SK-N-SH treated with all-trans-retinoic acid at 6 μM for 48 hours (cell line): ENCODE data around the gene CTIF.

ENCODE experiments used
- ATAC-seq: fragments of 200-7000 bp; cut with Tn5 transposase; 3 replicates; pipeline ENCODE4 v1.9.1; 2020; ENCODE audit warnings: mild to moderate bottlenecking, moderate library complexity
- ARNTL ChIP-seq: fragments of 450-650 bp; formaldehyde crosslinking; IDR thresholded peaks from 2 replicates; pipeline ENCODE4 v1.5.0; 2020; ENCODE audit warnings: low read depth, mild to moderate bottlenecking, moderate library complexity, borderline replicate concordance
- BACH2 ChIP-seq: fragments of 250-450 bp; sonication (Bioruptor Pico); IDR thresholded peaks from 2 replicates; pipeline ENCODE4 v1.9.0; 2021; ENCODE audit warnings: mild to moderate bottlenecking, borderline replicate concordance
- CREB5 ChIP-seq: fragments of 250-450 bp; sonication (Bioruptor Pico); IDR thresholded peaks from 2 replicates; pipeline ENCODE4 v1.5.1; 2020; ENCODE audit warnings: low read depth, mild to moderate bottlenecking, moderate library complexity
- CSDC2 ChIP-seq: fragments of 250-450 bp; sonication (Bioruptor Pico); IDR thresholded peaks from 2 replicates; pipeline ENCODE4 v1.5.0; 2020; ENCODE audit warnings: mild to moderate bottlenecking, moderate library complexity
- CSRNP3 ChIP-seq: fragments of 250-450 bp; sonication (Bioruptor Pico); IDR thresholded peaks from 2 replicates; pipeline ENCODE4 v1.5.1; 2021; ENCODE audit warnings: mild to moderate bottlenecking, moderate library complexity
- GLIS3 ChIP-seq: fragments of 250-450 bp; sonication (Bioruptor Pico); IDR thresholded peaks from 2 replicates; pipeline ENCODE4 v1.5.0; 2020; ENCODE audit warnings: mild to moderate bottlenecking, moderate library complexity
- OSR1 ChIP-seq: fragments of 250-450 bp; sonication (Bioruptor Pico); IDR thresholded peaks from 2 replicates; pipeline ENCODE4 v1.8.0; 2022; ENCODE audit warnings: moderate library complexity, mild to moderate bottlenecking, inconsistent platforms
- PATZ1 ChIP-seq: fragments of 250-450 bp; sonication (Bioruptor Pico); IDR thresholded peaks from 2 replicates; pipeline ENCODE4 v1.8.0; 2020; ENCODE audit warnings: mild to moderate bottlenecking, moderate library complexity, borderline replicate concordance
- POU6F1 ChIP-seq: fragments of 250-450 bp; sonication (Bioruptor Pico); IDR thresholded peaks from 2 replicates; pipeline ENCODE4 v1.8.0; 2021; ENCODE audit warnings: low read depth, mild to moderate bottlenecking, moderate library complexity, borderline replicate concordance
- PPARA ChIP-seq: fragments of 250-450 bp; sonication (Bioruptor Pico); IDR thresholded peaks from 2 replicates; pipeline ENCODE4 v1.5.0; 2020; ENCODE audit warnings: mild to moderate bottlenecking, borderline replicate concordance
- RARB ChIP-seq: fragments of 250-450 bp; sonication (Bioruptor Pico); IDR thresholded peaks from 2 replicates; pipeline ENCODE4 v1.8.0; 2021; ENCODE audit warnings: mild to moderate bottlenecking, moderate library complexity
- SNAI2 ChIP-seq: fragments of 250-450 bp; sonication (Bioruptor Pico); IDR thresholded peaks from 2 replicates; pipeline ENCODE4 v1.5.0; 2020; ENCODE audit warnings: mild to moderate bottlenecking, moderate library complexity
- TCF4 ChIP-seq: fragments of 250-450 bp; sonication (Bioruptor Pico); IDR thresholded peaks from 2 replicates; pipeline ENCODE4 v1.8.0; 2021; ENCODE audit warnings: mild to moderate bottlenecking, moderate library complexity, borderline replicate concordance
- TOX ChIP-seq: fragments of 250-450 bp; sonication (Bioruptor Pico); IDR thresholded peaks from 2 replicates; pipeline ENCODE4 v1.8.0; 2021; ENCODE audit warnings: mild to moderate bottlenecking, moderate library complexity, borderline replicate concordance
- TSHZ2 ChIP-seq: fragments of 250-450 bp; sonication (Bioruptor Pico); IDR thresholded peaks from 2 replicates; pipeline ENCODE4 v1.5.0; 2020; ENCODE audit warnings: mild to moderate bottlenecking, moderate library complexity
- ZFP3 ChIP-seq: fragments of 250-450 bp; sonication (Bioruptor Pico); IDR thresholded peaks from 2 replicates; pipeline ENCODE4 v1.5.0; 2020; ENCODE audit warnings: mild to moderate bottlenecking, moderate library complexity
- ZNF565 ChIP-seq: fragments of 450-650 bp; formaldehyde crosslinking; conservative IDR thresholded peaks from 2 replicates; pipeline ENCODE4 v1.5.0; 2020; ENCODE audit warnings: low read depth, mild to moderate bottlenecking, moderate library complexity
- ZNF8 ChIP-seq: fragments of 450-650 bp; formaldehyde crosslinking; IDR thresholded peaks from 2 replicates; pipeline ENCODE4 v1.5.0; 2020; ENCODE audit warnings: mild to moderate bottlenecking, moderate library complexity

The CTIF gene

GRCh38 chr18:48780913-48781162 lies 242.0 kb downstream of the CTIF start:
- TF ChIP-seq CSRNP3 (CRISPR knock-in tag) (no peak), TSHZ2 (CRISPR knock-in tag) (no peak), POU6F1 (CRISPR knock-in tag) (no peak), ZNF565 (no peak), GLIS3 (CRISPR knock-in tag) (no peak), TOX (no peak), ZNF8 (CRISPR knock-in tag) (no peak), RARB (CRISPR knock-in tag) (no peak)
- ATAC-seq: peak; percentile 10; the same call in 1 of the 3 replicates

GRCh38 chr18:48781163-48781987 lies 242.5 kb downstream of the CTIF start:
- ATAC-seq: peak; percentile 68
- TF ChIP-seq BACH2 (CRISPR knock-in tag) (no peak), ZNF8 (CRISPR knock-in tag) (no peak), TCF4 (CRISPR knock-in tag) (peak; percentile 38; the same call in 1 of the 2 replicates), SNAI2 (CRISPR knock-in tag) (0 out of 2 replicates have a peak, but pooled peaks have one; percentile 6), ARNTL (CRISPR knock-in tag) (no peak), OSR1 (no peak), ZFP3 (CRISPR knock-in tag) (no peak), CSDC2 (CRISPR knock-in tag) (no peak), TSHZ2 (CRISPR knock-in tag) (0 out of 2 replicates have a peak, but pooled peaks have one; percentile 66), PATZ1 (CRISPR knock-in tag) (peak; percentile 72; the same call in 1 of the 2 replicates), CREB5 (CRISPR knock-in tag) (no peak), POU6F1 (CRISPR knock-in tag) (no peak), PPARA (CRISPR knock-in tag) (no peak)
- TF ChIP-seq, all 23 proteins: peak for 4
